HG02852 (cell line): ENCODE results near the gene DDRGK1.
A peak's percentile ranks its signal among the peaks of the same experiment; 100 is the strongest.

Source experiments
- ATAC-seq: cut with Tn5 transposase; IDR thresholded peaks from one replicate; pipeline ENCODE4 v1.9.1; 2021; ENCODE audit warnings: mild to moderate bottlenecking, moderate library complexity; ENCODE audit not compliant: unreplicated experiment

The DDRGK1 gene

GRCh38 chr20:3166338-3166912 lies 38.1 kb downstream of the DDRGK1 start:
- no peak for ATAC-seq

- no peak for ATAC-seq
Measured at GRCh38 chr20:3165473-3166337, 38.8 kb downstream of the DDRGK1 start.

GRCh38 chr20:3164763-3165410 lies 39.6 kb downstream of the DDRGK1 start:
- ATAC-seq = no peak

GRCh38 chr20:3164043-3164762 lies 40.3 kb downstream of the DDRGK1 start:
- no peak for ATAC-seq

GRCh38 chr20:3163099-3164042 lies 41.1 kb downstream of the DDRGK1 start:
- no peak for ATAC-seq

- ATAC-seq = no peak
Measured at GRCh38 chr20:3162080-3162611, 42.3 kb downstream of the DDRGK1 start.

- ATAC-seq = no peak
Measured at GRCh38 chr20:3161316-3162079, 43.0 kb downstream of the DDRGK1 start.

- no peak for ATAC-seq
Measured at GRCh38 chr20:3160418-3160817, 44.1 kb downstream of the DDRGK1 start.

GRCh38 chr20:3158968-3159431 lies 45.5 kb downstream of the DDRGK1 start:
- ATAC-seq = no peak

- no peak for ATAC-seq
Measured at GRCh38 chr20:3157817-3158216, 46.7 kb downstream of the DDRGK1 start.

- peak; percentile 69 for ATAC-seq
Measured at GRCh38 chr20:3156811-3157619, 47.5 kb downstream of the DDRGK1 start.

- ATAC-seq = peak; percentile 45
Measured at GRCh38 chr20:3152057-3152644, 52.3 kb downstream of the DDRGK1 start.

GRCh38 chr20:3150908-3151307 lies 53.6 kb downstream of the DDRGK1 start:
- ATAC-seq = no peak

- ATAC-seq = no peak
Measured at GRCh38 chr20:3146732-3147341, 57.6 kb downstream of the DDRGK1 start.

- no peak for ATAC-seq
Measured at GRCh38 chr20:3141757-3142156, 62.7 kb downstream of the DDRGK1 start.
